Endothelial cell of umbilical vein (primary cell): ENCODE measurements around the gene NDP.
"Not testable (repeated sequence)": the region's sequence is repeated elsewhere in the genome, so short reads cannot be mapped to it uniquely, and the experiment has no call there.

Experiments used
- CTCF ChIP-seq, 2 donors: IDR thresholded peaks; 1 replicate in 1 of 2; 2 replicates in 1 of 2; pipeline ENCODE4 v1.5.1; 2011; ENCODE audit warnings: low read length in 2 of 2, mild to moderate bottlenecking in 2 of 2, moderate library complexity in 2 of 2, control low read depth in 1 of 2, inconsistent platforms in 1 of 2, low read depth in 1 of 2; ENCODE audit not compliant: insufficient read depth in 1 of 2; ENCODE audit errors: extremely low read depth in 1 of 2
- POLR2A ChIP-seq: IDR thresholded peaks from 2 replicates; pipeline ENCODE4 v1.6.1; 2012; ENCODE audit warnings: low read depth, mild to moderate bottlenecking, control low read depth, low read length
- POLR2AphosphoS5 ChIP-seq: IDR thresholded peaks from 2 replicates; pipeline ENCODE4 v1.6.1; 2012; ENCODE audit warnings: low read depth, mild to moderate bottlenecking, control low read depth, low read length, moderate library complexity; ENCODE audit not compliant: insufficient read depth

DNA sequence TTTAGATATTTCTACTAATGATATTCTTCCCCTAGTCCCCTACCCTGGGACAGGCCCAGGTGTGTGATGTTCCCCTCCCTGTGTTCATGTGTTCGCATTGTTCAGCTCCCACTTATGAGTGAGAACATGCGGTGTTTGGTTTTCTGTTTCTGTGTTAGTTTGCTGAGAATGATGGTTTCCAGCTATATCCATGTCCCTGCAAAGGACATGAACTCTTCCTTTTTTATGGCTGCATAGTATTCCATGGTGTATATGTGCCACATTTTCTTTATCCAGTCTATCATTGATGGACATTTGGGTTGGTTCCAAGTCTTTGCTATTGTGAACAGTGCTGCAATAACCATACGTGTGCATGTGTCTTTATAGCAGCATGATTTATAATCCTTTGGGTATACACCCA, 51.2 kb downstream of the NDP start:
- TF ChIP-seq CTCF (IDR thresholded peaks at IDR 0.05; ENCODE audit: extremely low read depth in 1 of 2, insufficient read depth in 1 of 2, low read depth in 1 of 2, low read length in 2 of 2); POLR2A; POLR2AphosphoS5: not testable (repeated sequence)
